Measurements from ENCODE around the gene YPEL2.

DNA sequence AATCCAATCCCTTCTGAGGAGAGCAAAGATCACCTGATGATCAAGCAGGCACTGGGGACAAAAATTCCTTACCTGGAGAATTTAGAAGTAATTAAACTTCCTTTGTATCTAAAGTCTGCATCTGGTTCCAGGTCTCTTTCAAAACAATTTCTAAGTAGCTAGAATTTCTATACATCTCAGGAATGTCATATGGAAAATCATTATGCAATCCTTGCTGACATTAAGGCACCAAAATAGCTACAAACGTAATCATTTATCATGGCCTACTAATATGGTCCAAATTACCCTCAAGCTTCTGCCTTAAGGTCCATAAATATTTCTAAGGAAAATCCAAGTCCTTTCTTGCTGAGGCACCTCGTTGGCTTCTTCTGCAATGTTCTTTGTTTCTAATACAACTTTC, 32.9 kb upstream of the YPEL2 start:
- TF ChIP-seq POLR2A (IDR thresholded peaks at IDR 0.05) (no peak), CTCF (IDR thresholded peaks at IDR 0.05) (no peak)
